Heart right ventricle (tissue), 16 donors: ENCODE results near the gene KRT3. TPM values are rescaled to one million over a fixed set of nuclear protein-coding genes. Genes with fewer than 3 reads are reported as not detected.

Source experiments
- ATAC-seq, 8 donors: fragments of 200-7000 bp; cut with Tn5 transposase; one replicate each; pipeline ENCODE4 v1.9.1; 2020; ENCODE audit warnings: mild to moderate bottlenecking in 8 of 8, moderate library complexity in 8 of 8, moderate number of reproducible peaks in 1 of 8
- DNase-seq, 2 donors: peaks; one replicate each; pipeline ENCODE4 v3.0.0-alpha.2; 2020
- H3K27ac ChIP-seq, 10 donors: fragments of 200-600 bp; sonication (generic) in 2 of 10; one replicate each; pipeline versions ENCODE4 v1.5.0 to v1.8.0; 2020 to 2022; ENCODE audit warnings: mild to moderate bottlenecking in 3 of 10
- H3K27me3 ChIP-seq, 7 donors: fragments of 200-600 bp; one replicate each; pipeline ENCODE4 v1.8.0; 2021 to 2022; ENCODE audit warnings: mild to moderate bottlenecking in 2 of 7
- H3K36me3 ChIP-seq, 9 donors: fragments of 200-600 bp; sonication (generic) in 1 of 9; one replicate each; pipeline versions ENCODE4 v1.5.0 to v1.8.0; 2020 to 2022; ENCODE audit warnings: mild to moderate bottlenecking in 2 of 9
- H3K4me1 ChIP-seq, 9 donors: fragments of 200-600 bp; sonication (generic) in 1 of 9; one replicate each; pipeline versions ENCODE4 v1.5.0 to v1.8.0; 2020 to 2022; ENCODE audit warnings: mild to moderate bottlenecking in 4 of 9
- H3K4me3 ChIP-seq, 10 donors: fragments of 200-600 bp; sonication (generic) in 2 of 10; one replicate each; pipeline versions ENCODE4 v1.5.0 to v1.8.0; 2020 to 2022; ENCODE audit warnings: mild to moderate bottlenecking in 7 of 10, moderate library complexity in 2 of 10
- H3K9me3 ChIP-seq, 11 donors: fragments of 200-600 bp in 10 of 11; sonication (generic) in 2 of 11; one replicate each; pipeline versions ENCODE4 v1.5.0 to v1.8.0; 2013 to 2022; ENCODE audit warnings: mild to moderate bottlenecking in 2 of 11, control low read depth in 1 of 11, moderate library complexity in 1 of 11
- WGBS, 2 donors: extraction: QIAGEN DNeasy Blood & Tissue Kit; methylation state at CpG; one replicate each; pipeline ENCODE4 v1.1.7; 2013; ENCODE audit warnings: inconsistent platforms in 1 of 2; 5-methylcytosine and 5-hydroxymethylcytosine counted together
- intact Hi-C, 10 donors: fragments of 100-400 bp; cut with DNase I; formaldehyde crosslinking; loops; one replicate each; pipeline versions ENCODE4 v1.11.1 to v1.14.2; 2022
- polyA plus RNA-seq, 2 donors: library from polyadenylated mRNA; stranded (reverse); fragments of 200-250 nt; gene quantifications; one replicate each; pipeline ENCODE4 v1.2.3, GENCODE V29; 2013
- total RNA-seq, 10 donors: library from RNA; stranded (reverse); fragmentation: NEBNext Ultra II Directional in 3 of 10; extraction: Animal tissue kit (Norgen Biotek cat#: 25700) in 3 of 10; gene quantifications; one replicate each; pipeline versions ENCODE4 v1.2.1 to v1.2.4, GENCODE V29; 2021 to 2023
- TF ChIP-seq, protein P1 (sequence below), 9 donors: fragments of 200-600 bp; sonication (generic) in 2 of 9; IDR thresholded peaks; one replicate each; pipeline versions ENCODE4 v1.5.0 to v1.8.0; 2021 to 2022; ENCODE audit warnings: antibody characterized with exemption in 9 of 9, mild to moderate bottlenecking in 5 of 9, moderate library complexity in 1 of 9
- donor health status: Arrhythmogenic right ventricular cardiomyopathy.
- donor health status: ischemic (EF 13 %, LVEDD 7.1; RV severe dilation, severe dysfunction).
- donor health status: healthy with polysubstance abuse.
- donor health status: DM: no; HTN: yes; CAD: no.
- donor health status: DM: no; HTN: no; CAD: no.
- donor health status: ischemic (EF 25% LVEDD 6.9; RV normal size, moderate dysfunction).
- donor health status: ischemic (EF 25% LVEDD 5.7; RV mildly dilated, moderate dysfunction).
- donor health status: healthy.
- donor health status: DM: yes; HTN: yes; CAD: no.
- donor health status: Ischemic cardiomyopathy.
- donor health status: ischemic (EF 35%, LVEDD 5.7; RV mildly dilated, moderate dysfunction).
- donor health status: nonischemic (EF 11% LVEDD 7.7; RV severe dilation, severe dysfunction).
- donor health status: DM: yes; HTN: yes; CAD: no.
- donor health status: PGD.
- donor health status: ischemic (EF 29% LVEDD 5.4; RV normal size, mild dysfunction).
- donor health status: nonischemic (EF 23%, LVEDD 6.1; RV moderate dilation, normal function).

The KRT3 gene
- total and polyA plus RNA-seq, 12 donors: not detected

DNA sequence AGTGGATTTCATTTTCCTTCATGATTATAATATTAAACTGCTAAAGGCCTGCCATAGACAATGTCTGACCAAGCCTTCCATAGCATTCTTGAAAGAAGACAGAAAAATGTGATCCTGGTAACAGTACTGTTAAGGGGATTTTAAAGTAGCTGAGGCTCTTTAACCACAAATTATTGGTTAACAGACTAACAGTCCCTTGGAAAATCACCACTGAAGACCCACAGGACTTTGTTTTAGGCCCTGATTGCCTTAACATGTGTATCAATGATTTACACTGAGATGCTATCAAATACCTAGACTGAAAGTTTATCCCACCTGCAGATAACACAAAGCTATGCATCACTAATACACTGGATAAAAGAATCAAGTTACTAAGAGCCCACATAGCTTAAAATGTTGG, 32.2 kb upstream of the KRT3 start:
- intact Hi-C loops: no loop called here
- peaks cover 0 to 34% (median 10%) of the 10 kb centered on the region in 7 donors for H3K27me3 ChIP-seq
- no peaks in the 10 kb centered on the region for H3K4me1 ChIP-seq
- no peaks in the 10 kb centered on the region for H3K36me3 ChIP-seq
- TF ChIP-seq, protein P1, sequence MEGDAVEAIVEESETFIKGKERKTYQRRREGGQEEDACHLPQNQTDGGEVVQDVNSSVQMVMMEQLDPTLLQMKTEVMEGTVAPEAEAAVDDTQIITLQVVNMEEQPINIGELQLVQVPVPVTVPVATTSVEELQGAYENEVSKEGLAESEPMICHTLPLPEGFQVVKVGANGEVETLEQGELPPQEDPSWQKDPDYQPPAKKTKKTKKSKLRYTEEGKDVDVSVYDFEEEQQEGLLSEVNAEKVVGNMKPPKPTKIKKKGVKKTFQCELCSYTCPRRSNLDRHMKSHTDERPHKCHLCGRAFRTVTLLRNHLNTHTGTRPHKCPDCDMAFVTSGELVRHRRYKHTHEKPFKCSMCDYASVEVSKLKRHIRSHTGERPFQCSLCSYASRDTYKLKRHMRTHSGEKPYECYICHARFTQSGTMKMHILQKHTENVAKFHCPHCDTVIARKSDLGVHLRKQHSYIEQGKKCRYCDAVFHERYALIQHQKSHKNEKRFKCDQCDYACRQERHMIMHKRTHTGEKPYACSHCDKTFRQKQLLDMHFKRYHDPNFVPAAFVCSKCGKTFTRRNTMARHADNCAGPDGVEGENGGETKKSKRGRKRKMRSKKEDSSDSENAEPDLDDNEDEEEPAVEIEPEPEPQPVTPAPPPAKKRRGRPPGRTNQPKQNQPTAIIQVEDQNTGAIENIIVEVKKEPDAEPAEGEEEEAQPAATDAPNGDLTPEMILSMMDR (IDR thresholded peaks at IDR 0.05): no peak
- H3K9me3 ChIP-seq: no peaks in the 10 kb centered on the region
- H3K4me3 ChIP-seq: no peak overlapping the region
- no peak overlapping the region for H3K27ac ChIP-seq
- DNase-seq (no peak), ATAC-seq (no peak)

GRCh38 chr12:52827499-52828090, 31.7 kb upstream of the KRT3 start:
- H3K36me3 ChIP-seq: no peaks in the 10 kb centered on the region
- no peak for DNase-seq
- WGBS, 2 donors: 77 to 83% methylated on average over 6 of the region's 6 CpGs
- intact Hi-C loops: no loop called here
- peaks cover 0 to 28% (median 7%) of the 10 kb centered on the region in 7 donors for H3K27me3 ChIP-seq
- no peak for ATAC-seq
- H3K4me3 ChIP-seq: no peak overlapping the region
- TF ChIP-seq, protein P1 (IDR thresholded peaks at IDR 0.05): no peak
- H3K4me1 ChIP-seq: no peaks in the 10 kb centered on the region
- H3K9me3 ChIP-seq: no peaks in the 10 kb centered on the region
- no peak overlapping the region for H3K27ac ChIP-seq

- intact Hi-C loops: no loop called here
- Histone ChIP-seq H3K27me3 (peaks cover 0 to 21% (median 6%) of the 10 kb centered on the region in 7 donors), H3K36me3 (no peaks in the 10 kb centered on the region), H3K27ac (no peak overlapping the region), H3K9me3 (no peaks in the 10 kb centered on the region), H3K4me1 (no peaks in the 10 kb centered on the region), H3K4me3 (no peak overlapping the region)
- WGBS, 2 donors: 87 to 92% methylated on average over 11 of the region's 11 CpGs
- TF ChIP-seq, protein P1 (IDR thresholded peaks at IDR 0.05): no peak
- ATAC-seq (no peak), DNase-seq (no peak)
Measured at GRCh38 chr12:52826611-52827498, 30.9 kb upstream of the KRT3 start.

GRCh38 chr12:52825961-52826360, 30.0 kb upstream of the KRT3 start:
- no peaks in the 10 kb centered on the region for H3K9me3 ChIP-seq
- no peaks in the 10 kb centered on the region for H3K36me3 ChIP-seq
- intact Hi-C loops: no loop called here
- no peak for ATAC-seq
- no peak for DNase-seq
- TF ChIP-seq, protein P1 (IDR thresholded peaks at IDR 0.05): no peak
- no peaks in the 10 kb centered on the region for H3K4me1 ChIP-seq
- peaks cover 0 to 21% (median 6%) of the 10 kb centered on the region in 7 donors for H3K27me3 ChIP-seq
- no peak overlapping the region for H3K4me3 ChIP-seq
- no peak overlapping the region for H3K27ac ChIP-seq
- 64 to 65% methylated on average over 4 of the region's 4 CpGs for WGBS, 2 donors
